Measurements from ENCODE around the gene FIP1L1. TPM values are rescaled to one million over a fixed set of nuclear protein-coding genes. Genes with fewer than 3 reads are reported as not detected.

The FIP1L1 gene
- total RNA-seq, 1 experiment from 2014 or later = 44.8 TPM

DNA sequence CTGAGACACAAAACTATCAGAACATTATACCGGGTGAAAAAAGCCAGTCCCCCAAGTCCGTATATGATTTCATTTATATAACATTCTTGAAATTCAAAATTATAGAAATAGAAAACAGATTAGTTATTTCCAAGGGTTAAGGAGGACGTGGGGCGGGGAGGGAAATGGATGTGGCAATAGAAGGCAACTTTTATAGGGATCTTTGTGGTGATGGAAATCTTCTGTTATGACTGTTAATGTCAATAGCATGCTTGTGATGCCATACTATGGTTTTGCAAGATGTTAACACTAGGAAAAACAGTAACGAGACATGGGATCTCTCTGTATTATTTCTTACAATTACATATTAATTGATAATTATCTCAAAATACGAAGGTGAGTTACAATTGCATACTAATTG, 117.4 kb downstream of the FIP1L1 start:
- Histone ChIP-seq H3K4me1 (replicated peaks; ENCODE audit: insufficient read depth) (no peaks in the 10 kb centered on the region), H3K4me3 (no peak overlapping the region), H3F3A (ENCODE audit: insufficient read depth, low read depth) (no peaks in the 10 kb centered on the region), H3K4me2 (no peak overlapping the region), H4K20me1 (ENCODE audit: insufficient read depth) (no peaks in the 10 kb centered on the region), H3K36me3 (ENCODE audit: low read depth) (no peaks in the 10 kb centered on the region), H3K9me2 (ENCODE audit: insufficient read depth) (no peaks in the 10 kb centered on the region), H3K9me3 (ENCODE audit: insufficient read depth, low read depth) (0 out of 2 replicates have a peak, but pooled peaks cover 3% of the 10 kb centered on the region), H3K79me2 (ENCODE audit: low read depth) (no peaks in the 10 kb centered on the region), H2AFZ (no peak overlapping the region), H3K27ac (no peak overlapping the region), H3K27me3 (ENCODE audit: insufficient read depth, low read depth) (no peaks in the 10 kb centered on the region)
- TF ChIP-seq CTCF (conservative IDR thresholded peaks at IDR 0.05) (no peak), EZH2 (IDR thresholded peaks at IDR 0.05; ENCODE audit: low read depth) (no peak)
- intact Hi-C loops (cut with micrococcal nuclease; ENCODE audit: unreplicated experiment) = no loop called here
- CTCF ChIA-PET = interaction anchor here (0.5 kb wide), 1 partner anchor 106 kb away, joined by 3 read pairs; no protein-coding TSS in a partner anchor
- no peak for DNase-seq
- no TSS peak for BruUV-seq (replicated peaks)
- POLR2A ChIA-PET (ENCODE audit: unreplicated experiment) = no interaction called here

DNA sequence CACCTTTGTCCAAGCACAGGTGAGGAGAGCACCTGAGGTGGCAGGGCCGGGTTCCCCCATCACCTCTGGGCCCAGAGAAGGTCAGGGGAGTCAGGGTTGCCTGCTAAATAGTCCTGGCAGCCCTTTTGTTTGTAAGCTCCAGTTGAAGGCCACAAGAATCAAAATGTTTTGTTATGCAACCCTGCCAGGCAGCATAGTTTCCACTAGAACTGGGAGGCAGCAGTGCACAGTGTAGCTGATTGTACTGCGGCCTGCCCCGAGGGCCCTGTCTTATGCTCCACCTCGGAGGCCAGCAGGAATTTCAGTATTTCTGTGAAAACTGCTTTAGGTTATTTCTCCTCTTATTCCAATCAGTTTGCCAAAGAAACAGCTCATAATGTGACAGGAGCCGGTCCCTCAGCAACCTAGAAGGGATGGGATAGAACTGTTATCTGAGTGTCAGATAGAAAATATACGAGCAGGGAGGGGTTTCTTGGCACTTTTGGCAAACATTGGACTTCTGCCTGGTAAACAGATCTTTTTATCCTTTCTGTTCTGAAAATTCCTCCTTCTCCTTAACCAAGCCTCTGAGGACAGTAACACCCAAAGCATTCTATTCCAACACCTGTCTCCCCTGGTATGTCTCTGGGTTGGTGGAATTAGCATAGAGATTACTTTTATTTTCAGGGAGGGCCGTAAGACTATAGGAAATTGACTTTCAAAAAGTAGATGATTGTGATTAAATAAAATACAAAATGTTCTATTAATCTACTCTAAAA, 120.2 kb downstream of the FIP1L1 start:
- Histone ChIP-seq H2AFZ (no peak overlapping the region), H3K36me3 (ENCODE audit: low read depth) (no peaks in the 10 kb centered on the region), H3K4me1 (replicated peaks; ENCODE audit: insufficient read depth) (no peaks in the 10 kb centered on the region), H3K4me2 (no peak overlapping the region), H3F3A (ENCODE audit: insufficient read depth, low read depth) (no peaks in the 10 kb centered on the region), H3K9me2 (ENCODE audit: insufficient read depth) (no peaks in the 10 kb centered on the region), H4K20me1 (ENCODE audit: insufficient read depth) (no peaks in the 10 kb centered on the region), H3K4me3 (no peak overlapping the region), H3K79me2 (ENCODE audit: low read depth) (no peaks in the 10 kb centered on the region), H3K27me3 (ENCODE audit: insufficient read depth, low read depth) (no peaks in the 10 kb centered on the region), H3K9me3 (ENCODE audit: insufficient read depth, low read depth) (no peaks in the 10 kb centered on the region), H3K27ac (no peak overlapping the region)
- ChIA-PET CTCF (no interaction called here), POLR2A (ENCODE audit: unreplicated experiment) (no interaction called here)
- TF ChIP-seq CTCF (conservative IDR thresholded peaks at IDR 0.05) (no peak), EZH2 (IDR thresholded peaks at IDR 0.05; ENCODE audit: low read depth) (no peak)
- intact Hi-C loops (cut with micrococcal nuclease; ENCODE audit: unreplicated experiment) = no loop called here
- BruUV-seq (replicated peaks) = no TSS peak
- no peak for DNase-seq

- intact Hi-C loops (cut with micrococcal nuclease; ENCODE audit: unreplicated experiment) = no loop called here
- H3K4me1 ChIP-seq (replicated peaks; ENCODE audit: insufficient read depth) = no peaks in the 10 kb centered on the region
- no peak overlapping the region for H2AFZ ChIP-seq
- H3K9me2 ChIP-seq (ENCODE audit: insufficient read depth) = no peaks in the 10 kb centered on the region
- H3K79me2 ChIP-seq (ENCODE audit: low read depth) = no peaks in the 10 kb centered on the region
- TF ChIP-seq CTCF (conservative IDR thresholded peaks at IDR 0.05) (no peak), EZH2 (IDR thresholded peaks at IDR 0.05; ENCODE audit: low read depth) (no peak)
- no peak overlapping the region for H3K4me2 ChIP-seq
- no peak overlapping the region for H3K27ac ChIP-seq
- H3K36me3 ChIP-seq (ENCODE audit: low read depth) = no peaks in the 10 kb centered on the region
- POLR2A ChIA-PET (ENCODE audit: unreplicated experiment) = no interaction called here
- CTCF ChIA-PET = no interaction called here
- H3K9me3 ChIP-seq (ENCODE audit: insufficient read depth, low read depth) = no peaks in the 10 kb centered on the region
- no peaks in the 10 kb centered on the region for H4K20me1 ChIP-seq (ENCODE audit: insufficient read depth)
- no peak for DNase-seq
- no peak overlapping the region for H3K4me3 ChIP-seq
- H3F3A ChIP-seq (ENCODE audit: insufficient read depth, low read depth) = no peaks in the 10 kb centered on the region
- H3K27me3 ChIP-seq (ENCODE audit: insufficient read depth, low read depth) = no peaks in the 10 kb centered on the region
- BruUV-seq (replicated peaks) = no TSS peak
Measured at GRCh38 chr4:53498706-53499105, 121.3 kb downstream of the FIP1L1 start.
